Fibroblast of villous mesenchyme (primary cell): ENCODE data around the gene VPS26A. TPM values are rescaled to one million over a fixed set of nuclear protein-coding genes. Genes with fewer than 3 reads are reported as not detected.

Source experiments
- DNase-seq: peaks from one replicate; pipeline ENCODE4 v3.0.0-alpha.2; 2010; ENCODE audit warnings: low read depth
- H3K4me3 ChIP-seq: 2 replicates; pipeline ENCODE4 v1.5.1; 2011; ENCODE audit warnings: low read depth, mild to moderate bottlenecking, low read length
- total RNA-seq: library from RNA; depleted of rRNA; stranded (reverse); fragments of >200 nt; gene quantifications from 2 replicates; pipeline ENCODE4 v1.2.3, GENCODE V29; 2012
- TF ChIP-seq, protein P1 (sequence below): IDR thresholded peaks from 2 replicates; pipeline ENCODE4 v1.5.1; 2012; ENCODE audit warnings: low read depth, mild to moderate bottlenecking, low read length; ENCODE audit not compliant: insufficient read depth

VPS26A gene
- total RNA-seq, 1 donor: 38.9 TPM

DNA sequence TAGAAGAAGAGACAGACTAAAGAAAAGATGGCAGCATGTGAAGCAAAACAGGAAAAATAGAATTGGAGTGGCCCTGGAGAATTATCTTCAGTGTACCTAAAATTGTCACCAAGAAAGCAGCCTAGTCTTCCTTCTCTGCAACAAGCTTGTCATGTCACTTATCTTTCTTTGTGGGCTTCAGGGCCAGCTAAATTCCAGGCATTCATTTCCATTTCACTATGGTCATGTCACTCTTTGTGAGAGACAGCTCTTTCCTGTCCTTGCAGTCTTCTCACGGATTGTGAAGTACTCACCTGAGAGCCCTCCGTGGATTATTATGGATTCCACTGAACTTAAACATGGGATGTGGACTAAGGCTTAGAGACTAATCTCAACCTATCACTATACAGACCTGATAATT is 87.1 kb downstream of the VPS26A start:
- DNase-seq: no peak
- TF ChIP-seq, protein P1, sequence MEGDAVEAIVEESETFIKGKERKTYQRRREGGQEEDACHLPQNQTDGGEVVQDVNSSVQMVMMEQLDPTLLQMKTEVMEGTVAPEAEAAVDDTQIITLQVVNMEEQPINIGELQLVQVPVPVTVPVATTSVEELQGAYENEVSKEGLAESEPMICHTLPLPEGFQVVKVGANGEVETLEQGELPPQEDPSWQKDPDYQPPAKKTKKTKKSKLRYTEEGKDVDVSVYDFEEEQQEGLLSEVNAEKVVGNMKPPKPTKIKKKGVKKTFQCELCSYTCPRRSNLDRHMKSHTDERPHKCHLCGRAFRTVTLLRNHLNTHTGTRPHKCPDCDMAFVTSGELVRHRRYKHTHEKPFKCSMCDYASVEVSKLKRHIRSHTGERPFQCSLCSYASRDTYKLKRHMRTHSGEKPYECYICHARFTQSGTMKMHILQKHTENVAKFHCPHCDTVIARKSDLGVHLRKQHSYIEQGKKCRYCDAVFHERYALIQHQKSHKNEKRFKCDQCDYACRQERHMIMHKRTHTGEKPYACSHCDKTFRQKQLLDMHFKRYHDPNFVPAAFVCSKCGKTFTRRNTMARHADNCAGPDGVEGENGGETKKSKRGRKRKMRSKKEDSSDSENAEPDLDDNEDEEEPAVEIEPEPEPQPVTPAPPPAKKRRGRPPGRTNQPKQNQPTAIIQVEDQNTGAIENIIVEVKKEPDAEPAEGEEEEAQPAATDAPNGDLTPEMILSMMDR: no peak
- no peak overlapping the region for H3K4me3 ChIP-seq

DNA sequence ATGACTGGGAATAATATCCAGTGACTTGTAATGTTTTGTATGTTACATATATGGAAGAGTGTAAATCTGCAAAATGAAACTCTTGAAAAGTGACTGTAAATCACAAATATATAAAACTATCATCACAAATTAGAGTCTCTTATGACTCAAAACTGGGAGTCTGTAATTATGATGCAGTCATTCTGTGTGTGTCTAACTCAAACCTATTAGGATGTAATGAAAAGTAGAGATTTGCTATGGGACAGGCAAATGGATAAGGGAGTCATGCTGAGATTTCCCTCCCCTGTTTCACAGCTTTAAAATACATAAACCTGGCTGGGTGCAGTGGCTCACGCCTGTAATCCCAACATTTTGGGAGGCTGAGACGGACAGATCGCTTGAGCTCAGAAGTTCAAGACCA is 87.5 kb downstream of the VPS26A start:
- DNase-seq: no peak
- TF ChIP-seq, protein P1: no peak
- no peak overlapping the region for H3K4me3 ChIP-seq

DNA sequence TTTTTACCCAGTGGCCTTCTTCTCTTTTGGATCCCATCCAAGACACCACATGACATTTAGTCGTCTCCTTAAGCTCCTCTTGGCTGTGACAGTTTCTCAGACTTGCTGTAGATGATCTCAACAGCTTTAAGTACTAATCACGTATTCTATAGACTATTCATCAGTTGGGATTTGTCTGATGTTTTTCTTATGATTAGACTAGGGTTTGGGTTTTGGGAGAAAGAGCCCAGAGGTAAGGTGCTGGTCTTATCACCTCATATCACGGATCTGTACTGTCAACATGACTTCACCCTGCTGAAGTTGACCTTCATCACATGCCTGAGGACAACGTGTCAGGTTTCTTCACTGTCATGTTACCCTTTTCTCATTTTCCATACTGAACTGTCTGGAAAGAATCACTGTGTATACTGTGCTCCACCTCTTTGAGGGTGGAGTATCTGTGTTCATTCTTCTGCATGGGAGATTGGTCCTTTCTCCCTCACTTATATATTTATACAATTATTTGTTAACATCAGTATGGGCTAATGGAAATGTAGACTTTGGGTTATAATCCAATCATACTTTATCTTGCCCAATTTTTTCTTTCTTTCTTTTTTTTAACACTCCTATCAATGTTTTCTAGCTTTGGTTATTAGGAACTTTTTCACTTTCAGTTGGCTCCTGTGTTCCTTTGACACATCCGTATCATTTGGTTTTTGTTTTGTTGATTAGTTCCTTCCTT is 89.8 kb downstream of the VPS26A start:
- DNase-seq: no peak
- H3K4me3 ChIP-seq: no peak overlapping the region
- TF ChIP-seq, protein P1: no peak

DNA sequence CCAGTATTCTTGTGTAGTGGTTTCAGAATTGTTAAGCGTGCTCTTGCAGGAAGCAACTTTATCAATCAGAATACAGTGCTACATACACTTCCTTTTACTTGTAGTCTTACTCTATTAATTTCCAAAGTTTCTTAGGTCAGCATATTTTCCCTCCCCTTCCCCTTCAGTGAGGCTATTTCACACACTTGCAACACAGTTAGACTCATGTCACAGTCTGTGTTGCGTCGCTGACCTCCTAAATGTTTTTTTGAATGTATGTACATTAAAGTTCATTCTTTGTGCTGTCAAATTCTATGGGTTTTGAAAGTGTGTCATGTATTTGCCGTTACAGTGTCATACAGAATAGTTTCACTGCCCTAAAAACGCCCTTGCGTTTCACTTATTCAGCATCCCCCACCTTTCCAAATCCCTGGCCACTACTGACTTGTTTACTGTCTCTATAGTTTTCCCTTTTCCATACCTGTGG is 90.7 kb downstream of the VPS26A start:
- H3K4me3 ChIP-seq: no peak overlapping the region
- DNase-seq: no peak
- TF ChIP-seq, protein P1: no peak

DNA sequence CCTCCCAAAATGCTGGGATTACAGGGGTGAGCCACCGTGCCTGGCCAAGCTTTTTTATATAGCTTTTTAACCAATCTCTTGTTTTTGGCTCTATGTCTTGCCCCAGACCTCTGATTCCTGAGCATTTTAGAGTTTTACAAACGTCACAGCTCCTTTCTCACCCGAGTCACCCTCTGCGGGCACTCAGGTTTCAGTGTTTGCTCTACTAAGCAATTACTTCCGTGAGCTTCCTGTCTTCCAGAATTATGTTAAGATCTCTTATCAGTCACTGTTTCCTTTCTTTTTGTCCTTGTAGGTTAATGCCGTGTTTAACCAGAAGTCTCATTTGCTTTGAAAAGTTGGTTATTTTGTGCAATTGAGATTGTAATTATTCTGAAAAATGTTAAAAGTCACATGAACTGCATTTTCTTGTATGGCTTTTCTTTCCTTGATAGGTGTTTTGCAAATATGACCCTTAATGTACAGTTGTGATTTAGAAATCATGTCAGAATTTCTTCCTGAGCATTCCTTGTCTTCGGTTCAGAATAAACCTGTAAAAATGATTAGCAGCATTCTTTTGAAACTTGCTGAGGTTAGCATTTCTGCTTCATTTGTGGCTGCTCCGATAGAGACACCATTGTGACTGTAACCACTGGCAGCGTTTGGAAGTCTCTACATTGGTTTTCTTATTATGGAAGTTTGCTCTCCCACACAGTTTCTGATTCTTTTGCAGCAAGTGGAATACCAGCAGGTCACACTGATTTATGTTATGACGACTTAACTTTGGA is 91.6 kb downstream of the VPS26A start:
- peak; percentile 24 for DNase-seq
- TF ChIP-seq, protein P1: no peak
- no peak overlapping the region for H3K4me3 ChIP-seq

DNA sequence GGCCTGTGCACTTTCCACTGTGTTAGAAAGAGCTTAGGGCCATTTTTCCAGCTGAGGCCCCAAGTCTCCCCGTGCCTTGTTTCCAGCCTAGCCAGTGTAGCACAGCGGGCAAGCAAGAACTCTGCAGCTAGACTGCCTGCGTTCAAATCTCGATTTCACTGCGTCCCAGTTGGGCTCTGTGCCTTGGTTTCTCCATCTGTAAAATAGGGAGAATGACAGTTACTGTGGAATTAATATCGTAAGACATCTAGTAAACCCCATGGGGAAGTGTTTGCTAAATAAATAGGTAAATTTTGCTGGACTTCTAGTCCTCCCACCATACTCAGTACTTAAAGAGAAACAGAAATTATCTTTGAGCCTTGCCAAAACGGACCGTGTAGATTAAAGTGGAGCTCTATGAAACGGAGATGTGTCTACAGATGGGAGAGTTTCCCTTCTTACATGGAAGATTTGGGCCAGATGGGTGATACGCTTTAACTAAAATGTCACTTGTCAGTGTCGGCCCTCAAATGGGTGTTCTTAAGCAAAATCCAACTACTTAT is 92.7 kb downstream of the VPS26A start:
- no peak overlapping the region for H3K4me3 ChIP-seq
- no peak for DNase-seq
- TF ChIP-seq, protein P1: no peak
